IMR-90 (cell line): ENCODE data around the gene RBM23. TPM values are rescaled to one million over a fixed set of nuclear protein-coding genes. Genes with fewer than 3 reads are reported as not detected.

Experiments
- ATAC-seq: fragments of 200-7000 bp; cut with Tn5 transposase; 2 replicates; pipeline ENCODE4 v1.9.1; 2020; ENCODE audit warnings: low read depth, mild to moderate bottlenecking, moderate library complexity
- BruUV-seq: library from RNA; stranded (reverse); fragments of 400-500 nt; replicated peaks from 2 replicates; lab custom pipeline; 2021; lab: Mats Ljungman, UMichigan
- CTCF ChIA-PET: fragments of 300-600 bp; formaldehyde crosslinking; extraction: SDS; loops from one replicate; lab custom pipeline; 2021; ENCODE audit warnings: antibody characterized with exemption; lab: Yijun Ruan, JAX
- POLR2A ChIA-PET: fragments of 300-600 bp; sonication (Branson Sonifier 250); formaldehyde crosslinking; loops from one replicate; lab custom pipeline; 2022; ENCODE audit warnings: antibody characterized with exemption; ENCODE audit not compliant: unreplicated experiment; lab: Charles Lee
- DNase-seq: peaks from one replicate; pipeline ENCODE4 v3.0.0; 2013
- H2AFZ ChIP-seq: replicated peaks from 2 replicates; pipeline ENCODE3; 2013; ENCODE audit warnings: low read length, mild to moderate bottlenecking; ENCODE audit not compliant: poor library complexity
- H2AK5ac ChIP-seq: 2 replicates; pipeline ENCODE4 v1.6.1; 2013; ENCODE audit warnings: low read depth, low read length, inconsistent platforms
- H2AK9ac ChIP-seq: replicated peaks from 2 replicates; pipeline ENCODE3; 2013; ENCODE audit warnings: mild to moderate bottlenecking, low read depth, low read length, moderate library complexity; ENCODE audit not compliant: poor library complexity
- H2BK120ac ChIP-seq: 2 replicates; pipeline ENCODE4 v1.6.1; 2013; ENCODE audit warnings: low read depth, low read length, inconsistent platforms
- H2BK15ac ChIP-seq: 3 replicates; pipeline ENCODE4 v1.6.1; 2013; ENCODE audit warnings: low read depth, low read length, inconsistent platforms
- H2BK20ac ChIP-seq: 2 replicates; pipeline ENCODE4 v1.6.1; 2013; ENCODE audit warnings: low read depth, mild to moderate bottlenecking, inconsistent platforms, low read length, moderate library complexity
- H2BK5ac ChIP-seq: 2 replicates; pipeline ENCODE4 v1.6.1; 2013; ENCODE audit warnings: mild to moderate bottlenecking, low read depth, low read length, inconsistent platforms; ENCODE audit not compliant: poor library complexity, severe bottlenecking
- H3K14ac ChIP-seq: replicated peaks from 2 replicates; pipeline ENCODE4 v1.6.1; 2013; ENCODE audit warnings: low read depth, low read length, inconsistent platforms
- H3K18ac ChIP-seq: 2 replicates; pipeline ENCODE4 v1.6.1; 2013; ENCODE audit warnings: low read depth, low read length, control low read depth
- H3K23ac ChIP-seq: 2 replicates; pipeline ENCODE4 v1.6.1; 2013; ENCODE audit warnings: low read depth, low read length, inconsistent platforms
- H3K27ac ChIP-seq: 2 replicates; pipeline ENCODE4 v1.5.1; 2013; ENCODE audit warnings: mild to moderate bottlenecking, control low read depth, low read length; ENCODE audit not compliant: insufficient read depth
- H3K27me3 ChIP-seq: 2 replicates; pipeline ENCODE4 v1.6.1; 2013; ENCODE audit warnings: low read length; ENCODE audit not compliant: control insufficient read depth, insufficient read depth
- H3K36me3 ChIP-seq: 2 replicates; pipeline ENCODE4 v1.6.1; 2013; ENCODE audit warnings: low read length, mixed read lengths; ENCODE audit not compliant: control insufficient read depth, insufficient read depth
- H3K4ac ChIP-seq: 2 replicates; pipeline ENCODE4 v1.6.1; 2013; ENCODE audit warnings: low read depth, low read length, inconsistent platforms
- H3K4me1 ChIP-seq: 2 replicates; pipeline ENCODE4 v1.6.1; 2013; ENCODE audit warnings: low read length, mixed read lengths; ENCODE audit not compliant: control insufficient read depth, insufficient read depth
- H3K4me2 ChIP-seq: 2 replicates; pipeline ENCODE4 v1.6.1; 2013; ENCODE audit warnings: low read depth, mild to moderate bottlenecking, control low read depth, low read length, moderate library complexity
- H3K4me3 ChIP-seq: 2 replicates; pipeline ENCODE4 v1.5.1; 2013; ENCODE audit warnings: low read depth, mild to moderate bottlenecking, control low read depth, low read length, moderate library complexity; ENCODE audit not compliant: insufficient read depth
- H3K56ac ChIP-seq: 2 replicates; pipeline ENCODE4 v1.6.1; 2013; ENCODE audit warnings: low read length, inconsistent platforms; ENCODE audit not compliant: insufficient read depth; ENCODE audit errors: extremely low read depth
- H3K79me1 ChIP-seq, 2 experiments: 2 replicates each; pipeline ENCODE4 v1.6.1; 2013; ENCODE audit warnings: low read length in 2 of 2, inconsistent platforms in 1 of 2, low read depth in 1 of 2
- H3K9ac ChIP-seq: 2 replicates; pipeline ENCODE4 v1.6.1; 2013; ENCODE audit warnings: low read depth, low read length, control low read depth
- H3K9me1 ChIP-seq: 2 replicates; pipeline ENCODE4 v1.6.1; 2013; ENCODE audit warnings: low read length, inconsistent platforms; ENCODE audit not compliant: insufficient read depth
- H3K9me3 ChIP-seq: 2 replicates; pipeline ENCODE4 v1.6.1; 2013; ENCODE audit warnings: low read length; ENCODE audit not compliant: control insufficient read depth, insufficient read depth
- H4K20me1 ChIP-seq: 2 replicates; pipeline ENCODE4 v1.6.1; 2013; ENCODE audit warnings: low read length, inconsistent platforms; ENCODE audit not compliant: insufficient read depth
- H4K5ac ChIP-seq: 2 replicates; pipeline ENCODE4 v1.6.1; 2013; ENCODE audit warnings: mild to moderate bottlenecking, low read depth, low read length, control low read depth
- H4K8ac ChIP-seq, 2 experiments: 2 replicates each; pipeline ENCODE4 v1.6.1; 2013; ENCODE audit warnings: low read depth in 2 of 2, low read length in 2 of 2, control low read depth in 1 of 2, inconsistent platforms in 1 of 2
- H4K91ac ChIP-seq: 2 replicates; pipeline ENCODE4 v1.6.1; 2013; ENCODE audit warnings: low read depth, low read length, inconsistent platforms; ENCODE audit not compliant: insufficient read depth
- BHLHE40 ChIP-seq: fragments of 150-350 bp; IDR thresholded peaks from 2 replicates; pipeline ENCODE4 v1.6.1; 2016; ENCODE audit warnings: mild to moderate bottlenecking, low read depth, low read length
- CHD1 ChIP-seq: IDR thresholded peaks from 2 replicates; pipeline ENCODE4 v1.6.1; 2012; ENCODE audit warnings: low read depth, low read length, improper control_type of control experiment
- FOS ChIP-seq: fragments of 150-350 bp; IDR thresholded peaks from 2 replicates; pipeline ENCODE4 v1.6.1; 2016; ENCODE audit warnings: low read depth, low read length
- NFE2L2 ChIP-seq: fragments of 150-350 bp; IDR thresholded peaks from 2 replicates; pipeline ENCODE4 v1.6.1; 2016; ENCODE audit warnings: low read depth, mild to moderate bottlenecking, low read length
- SMC3 ChIP-seq: fragments of 150-350 bp; IDR thresholded peaks from 2 replicates; pipeline ENCODE4 v1.6.1; 2016; ENCODE audit warnings: low read depth, mild to moderate bottlenecking, antibody characterized with exemption, low read length, moderate library complexity
- WGBS, 2 experiments: methylation state at CpG; one replicate each; pipeline versions ENCODE4 v1.1.5 to v1.1.7; 2013; ENCODE audit warnings: missing lambda C conversion rate in 2 of 2; ENCODE audit not compliant: insufficient read length in 1 of 2; ENCODE audit errors: extremely low coverage in 2 of 2; 5-methylcytosine and 5-hydroxymethylcytosine counted together
- dilution Hi-C: fragments of 300-500 bp; cut with HindIII; formaldehyde crosslinking; loops from one replicate; pipeline ENCODE4 v1.14.3; 2018; ENCODE audit warnings: low sequenced_read_pairs; ENCODE audit not compliant: unreplicated experiment
- in situ Hi-C: fragments of 300-500 bp; cut with MboI; formaldehyde crosslinking; loops from 3 replicates; pipeline ENCODE4 v1.14.3; 2019; ENCODE audit warnings: low sequenced_read_pairs, inconsistent platforms, mixed read lengths
- intact Hi-C: fragments of 100-400 bp; cut with micrococcal nuclease; formaldehyde crosslinking; loops from 2 replicates; pipeline ENCODE4 v1.10.0; 2022
- polyA plus RNA-seq, 3 experiments: library from polyadenylated mRNA; depleted of rRNA; stranded (reverse); fragments of >200 nt; gene quantifications; 2 replicates each; pipeline ENCODE4 v1.2.3, GENCODE V29; 2012; ENCODE audit warnings: low replicate concordance in 1 of 3
- total RNA-seq: library from RNA; depleted of rRNA; stranded (reverse); fragments of >200 nt; gene quantifications from 2 replicates; pipeline ENCODE4 v1.2.3, GENCODE V29; 2012
- TF ChIP-seq, protein P1 (sequence below): conservative IDR thresholded peaks from 2 replicates; pipeline ENCODE4 v1.5.1; 2012; ENCODE audit warnings: mild to moderate bottlenecking, low read depth, low read length, improper control_type of control experiment

Gene RBM23
- total and polyA plus RNA-seq, 2 of the 4 experiments (the other 2 are of a cell fraction) = 44.7 to 375 TPM

GRCh38 chr14:22856428-22856827, 62.5 kb downstream of the RBM23 start:
- Histone ChIP-seq H3K4me2 (no peak overlapping the region), H4K91ac (no peak overlapping the region), H3K9me1 (peaks cover 6% of the 10 kb centered on the region; the same call in 1 of the 2 replicates), H2AK5ac (no peak overlapping the region), H3K27ac (no peak overlapping the region), H3K4me1 (peaks cover 9% of the 10 kb centered on the region), H3K9me3 (peaks cover 2% of the 10 kb centered on the region), H3K4ac (no peak overlapping the region), H4K5ac (no peak overlapping the region), H3K18ac (no peak overlapping the region), H2AFZ (no peak overlapping the region), H4K20me1 (no peaks in the 10 kb centered on the region), H3K14ac (no peak overlapping the region), H3K56ac (no peak overlapping the region), H3K79me1 (peaks cover 0 to 9% of the 10 kb centered on the region in 2 experiments; a peak in 2 of 4 replicates), H2BK120ac (no peak overlapping the region), H2BK15ac (no peak overlapping the region), H3K23ac (no peak overlapping the region), H3K36me3 (no peaks in the 10 kb centered on the region), H2AK9ac (no peak overlapping the region), H3K27me3 (no peaks in the 10 kb centered on the region), H3K4me3 (no peak overlapping the region), H2BK5ac (no peak overlapping the region), H4K8ac (no peak overlapping the region), H2BK20ac (no peak overlapping the region), H3K9ac (no peak overlapping the region)
- TF ChIP-seq FOS (no peak), NFE2L2 (no peak), CHD1 (no peak), BHLHE40 (no peak), SMC3 (no peak)
- TF ChIP-seq, protein P1, sequence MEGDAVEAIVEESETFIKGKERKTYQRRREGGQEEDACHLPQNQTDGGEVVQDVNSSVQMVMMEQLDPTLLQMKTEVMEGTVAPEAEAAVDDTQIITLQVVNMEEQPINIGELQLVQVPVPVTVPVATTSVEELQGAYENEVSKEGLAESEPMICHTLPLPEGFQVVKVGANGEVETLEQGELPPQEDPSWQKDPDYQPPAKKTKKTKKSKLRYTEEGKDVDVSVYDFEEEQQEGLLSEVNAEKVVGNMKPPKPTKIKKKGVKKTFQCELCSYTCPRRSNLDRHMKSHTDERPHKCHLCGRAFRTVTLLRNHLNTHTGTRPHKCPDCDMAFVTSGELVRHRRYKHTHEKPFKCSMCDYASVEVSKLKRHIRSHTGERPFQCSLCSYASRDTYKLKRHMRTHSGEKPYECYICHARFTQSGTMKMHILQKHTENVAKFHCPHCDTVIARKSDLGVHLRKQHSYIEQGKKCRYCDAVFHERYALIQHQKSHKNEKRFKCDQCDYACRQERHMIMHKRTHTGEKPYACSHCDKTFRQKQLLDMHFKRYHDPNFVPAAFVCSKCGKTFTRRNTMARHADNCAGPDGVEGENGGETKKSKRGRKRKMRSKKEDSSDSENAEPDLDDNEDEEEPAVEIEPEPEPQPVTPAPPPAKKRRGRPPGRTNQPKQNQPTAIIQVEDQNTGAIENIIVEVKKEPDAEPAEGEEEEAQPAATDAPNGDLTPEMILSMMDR = no peak
- ChIA-PET CTCF (interaction anchor here (1.0 to 2.0 kb wide), 2 partner anchors 44 kb away, joined by 4 to 5 read pairs; no protein-coding TSS in a partner anchor), POLR2A (no interaction called here)
- BruUV-seq = no TSS peak
- no peak for ATAC-seq
- intact Hi-C loops (no loop called here), in situ Hi-C loops (loop anchor here (5.0 to 25.0 kb wide), 2 partner anchors 289 to 469 kb away; no protein-coding TSS in a partner anchor), dilution Hi-C loops (no loop called here)
- 100% methylated on average over 2 of the region's 5 CpGs; no CpG with 5 or more reads in 1 of the 2 experiments for WGBS, 2 experiments
- no peak for DNase-seq
